ENCODE measurements around the gene GPNMB.

DNA sequence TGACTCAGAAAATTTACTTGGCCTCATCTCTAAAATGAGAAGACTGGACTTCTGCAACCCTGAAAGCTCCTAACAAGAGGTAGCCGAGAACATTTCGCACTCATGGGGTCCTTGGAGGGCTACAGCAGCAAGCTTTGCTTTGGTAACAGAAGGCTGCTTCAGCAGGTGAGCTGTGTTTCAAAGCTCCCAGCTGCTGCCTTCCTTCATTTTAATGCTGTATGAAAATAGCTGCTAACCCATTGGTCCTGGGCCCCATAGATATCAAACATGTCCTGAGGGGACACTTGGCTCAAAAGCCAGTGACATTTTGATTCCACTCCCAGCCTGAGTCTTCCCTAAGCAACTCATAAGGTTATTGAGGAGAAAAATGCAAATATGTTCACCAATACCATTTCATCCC lies 38.3 kb downstream of the GPNMB start:
- TF ChIP-seq POLR2A (IDR thresholded peaks at IDR 0.05) (no peak), CTCF (IDR thresholded peaks at IDR 0.05) (no peak)
